ENCODE results near the gene MGAT5.

Gene MGAT5

GRCh38 chr2:134283661-134284060 is 29.8 kb downstream of the MGAT5 start:
- Histone ChIP-seq H3K27ac (peak overlapping the region; percentile 55; the same call in 1 of the 2 replicates), H3K27me3 (ENCODE audit: insufficient read depth, low read depth) (no peaks in the 10 kb centered on the region), H3K4me3 (IDR thresholded peaks at IDR 0.05; ENCODE audit: insufficient read depth, low read depth, low read length) (no peak overlapping the region), H3K36me3 (ENCODE audit: insufficient read depth) (no peaks in the 10 kb centered on the region), H4K20me1 (ENCODE audit: insufficient read depth) (peaks cover 6% of the 10 kb centered on the region; the same call in 1 of the 2 replicates), H3K4me1 (ENCODE audit: low read depth, poor library complexity, severe bottlenecking) (peaks cover 94% of the 10 kb centered on the region), H2AFZ (ENCODE audit: low read depth) (no peak overlapping the region), H3K9ac (no peak overlapping the region), H3K4me2 (peak overlapping the region; percentile 78), H3K79me2 (ENCODE audit: insufficient read depth, low read depth) (peaks cover 5% of the 10 kb centered on the region; the same call in 1 of the 2 replicates)
- no peak for TF ChIP-seq CTCF (conservative IDR thresholded peaks at IDR 0.05; ENCODE audit: low read depth, low read length)

- Histone ChIP-seq H3K36me3 (ENCODE audit: insufficient read depth) (no peaks in the 10 kb centered on the region), H3K9ac (no peak overlapping the region), H3K4me2 (peak overlapping the region; percentile 78; the same call in 1 of the 2 replicates), H3K4me1 (ENCODE audit: low read depth, poor library complexity, severe bottlenecking) (peaks cover 89% of the 10 kb centered on the region), H3K4me3 (IDR thresholded peaks at IDR 0.05; ENCODE audit: insufficient read depth, low read depth, low read length) (no peak overlapping the region), H2AFZ (ENCODE audit: low read depth) (no peak overlapping the region), H3K27me3 (ENCODE audit: insufficient read depth, low read depth) (no peaks in the 10 kb centered on the region), H3K79me2 (ENCODE audit: insufficient read depth, low read depth) (peaks cover 9% of the 10 kb centered on the region), H3K27ac (no peak overlapping the region), H4K20me1 (ENCODE audit: insufficient read depth) (peaks cover 6% of the 10 kb centered on the region; the same call in 1 of the 2 replicates)
- TF ChIP-seq CTCF (conservative IDR thresholded peaks at IDR 0.05; ENCODE audit: low read depth, low read length): no peak
Measured at GRCh38 chr2:134284119-134284670, 30.3 kb downstream of the MGAT5 start.

GRCh38 chr2:134287323-134287722 is 33.5 kb downstream of the MGAT5 start:
- Histone ChIP-seq H3K4me1 (ENCODE audit: low read depth, poor library complexity, severe bottlenecking) (peaks cover 58% of the 10 kb centered on the region), H3K79me2 (ENCODE audit: insufficient read depth, low read depth) (peaks cover 13% of the 10 kb centered on the region), H3K4me2 (peak overlapping the region; percentile 38), H3K9ac (no peak overlapping the region), H3K27me3 (ENCODE audit: insufficient read depth, low read depth) (no peaks in the 10 kb centered on the region), H2AFZ (ENCODE audit: low read depth) (no peak overlapping the region), H3K27ac (no peak overlapping the region), H3K36me3 (ENCODE audit: insufficient read depth) (no peaks in the 10 kb centered on the region), H3K4me3 (IDR thresholded peaks at IDR 0.05; ENCODE audit: insufficient read depth, low read depth, low read length) (no peak overlapping the region), H4K20me1 (ENCODE audit: insufficient read depth) (peaks cover 6% of the 10 kb centered on the region; the same call in 1 of the 2 replicates)
- TF ChIP-seq CTCF (conservative IDR thresholded peaks at IDR 0.05; ENCODE audit: low read depth, low read length): no peak

- no peak overlapping the region for H2AFZ ChIP-seq (ENCODE audit: low read depth)
- H3K9ac ChIP-seq: no peak overlapping the region
- H3K4me3 ChIP-seq (IDR thresholded peaks at IDR 0.05; ENCODE audit: insufficient read depth, low read depth, low read length): no peak overlapping the region
- peaks cover 6% of the 10 kb centered on the region; the same call in 1 of the 2 replicates for H4K20me1 ChIP-seq (ENCODE audit: insufficient read depth)
- H3K4me2 ChIP-seq: no peak overlapping the region
- H3K4me1 ChIP-seq (ENCODE audit: low read depth, poor library complexity, severe bottlenecking): peaks cover 43% of the 10 kb centered on the region
- no peak overlapping the region for H3K27ac ChIP-seq
- no peak for TF ChIP-seq CTCF (conservative IDR thresholded peaks at IDR 0.05; ENCODE audit: low read depth, low read length)
- H3K27me3 ChIP-seq (ENCODE audit: insufficient read depth, low read depth): no peaks in the 10 kb centered on the region
- peaks cover 13% of the 10 kb centered on the region for H3K79me2 ChIP-seq (ENCODE audit: insufficient read depth, low read depth)
- no peaks in the 10 kb centered on the region for H3K36me3 ChIP-seq (ENCODE audit: insufficient read depth)
Measured at GRCh38 chr2:134288814-134289213, 34.9 kb downstream of the MGAT5 start.
